ENCODE data around the gene GPLD1. TPM values are rescaled to one million over a fixed set of nuclear protein-coding genes. Genes with fewer than 3 reads are reported as not detected.

Gene GPLD1
- total and polyA plus RNA-seq, 9 of the 15 experiments (the other 6 are each of a cell fraction or from before 2014, with no cell fraction given) = 0.11 to 1.3 (median 0.82) TPM

DNA sequence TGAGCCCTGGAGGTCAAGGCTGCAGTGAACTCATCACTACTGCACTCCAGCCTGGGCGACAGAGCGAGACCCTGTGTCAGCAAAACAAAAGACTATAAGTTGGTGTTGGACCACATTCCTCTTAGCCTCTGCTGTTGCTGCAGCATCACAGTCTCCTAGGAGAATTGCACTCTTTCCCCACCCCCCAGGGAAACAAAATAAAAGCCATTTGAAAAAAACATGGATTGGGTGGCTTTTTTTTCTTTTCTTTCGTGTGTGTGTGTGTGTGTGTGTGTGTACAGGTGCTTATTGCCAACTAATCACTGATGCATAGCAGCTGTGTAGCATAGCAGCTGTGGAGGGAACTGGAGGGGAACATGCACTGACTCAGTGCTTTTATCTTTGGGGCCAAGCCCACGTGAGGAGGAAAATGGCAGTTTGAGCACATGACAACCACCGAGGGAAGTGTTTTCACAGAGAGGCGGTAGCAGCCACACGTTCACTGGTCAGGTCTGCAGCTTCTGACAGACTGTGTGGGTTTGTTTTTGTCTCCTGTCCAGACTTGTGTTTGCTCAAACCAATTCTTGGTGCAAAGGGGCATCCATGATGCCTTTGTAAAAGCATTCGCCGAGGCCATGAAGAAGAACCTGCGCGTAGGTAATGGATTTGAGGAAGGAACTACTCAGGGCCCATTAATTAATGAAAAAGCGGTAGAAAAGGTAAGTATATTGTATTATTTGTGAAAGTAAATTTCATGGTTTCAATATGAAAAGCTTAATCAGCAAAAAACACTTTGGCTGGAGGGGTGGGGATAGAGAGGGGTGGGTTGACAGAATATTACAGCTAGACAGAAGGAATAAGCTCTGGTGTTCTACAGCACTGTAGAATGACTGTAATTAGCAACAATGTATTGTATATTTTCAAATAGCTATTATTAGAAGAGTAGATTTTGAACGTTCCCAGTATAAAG, 33.1 kb upstream of the GPLD1 start (continued):
- TF ChIP-seq MECOM (CRISPR knock-in tag; IDR thresholded peaks at IDR 0.05) = no peak
- TF ChIP-seq EZH2 (IDR thresholded peaks at IDR 0.05; ENCODE audit: borderline replicate concordance, low read depth, low read length) = no peak
- TF ChIP-seq ZNF253 (CRISPR knock-in tag; conservative IDR thresholded peaks at IDR 0.05) = no peak
- TF ChIP-seq BMI1 (IDR thresholded peaks at IDR 0.05; ENCODE audit: low read length) = no peak
- no peak for TF ChIP-seq PML (IDR thresholded peaks at IDR 0.05; ENCODE audit: low read length)
- TF ChIP-seq, protein P1, sequence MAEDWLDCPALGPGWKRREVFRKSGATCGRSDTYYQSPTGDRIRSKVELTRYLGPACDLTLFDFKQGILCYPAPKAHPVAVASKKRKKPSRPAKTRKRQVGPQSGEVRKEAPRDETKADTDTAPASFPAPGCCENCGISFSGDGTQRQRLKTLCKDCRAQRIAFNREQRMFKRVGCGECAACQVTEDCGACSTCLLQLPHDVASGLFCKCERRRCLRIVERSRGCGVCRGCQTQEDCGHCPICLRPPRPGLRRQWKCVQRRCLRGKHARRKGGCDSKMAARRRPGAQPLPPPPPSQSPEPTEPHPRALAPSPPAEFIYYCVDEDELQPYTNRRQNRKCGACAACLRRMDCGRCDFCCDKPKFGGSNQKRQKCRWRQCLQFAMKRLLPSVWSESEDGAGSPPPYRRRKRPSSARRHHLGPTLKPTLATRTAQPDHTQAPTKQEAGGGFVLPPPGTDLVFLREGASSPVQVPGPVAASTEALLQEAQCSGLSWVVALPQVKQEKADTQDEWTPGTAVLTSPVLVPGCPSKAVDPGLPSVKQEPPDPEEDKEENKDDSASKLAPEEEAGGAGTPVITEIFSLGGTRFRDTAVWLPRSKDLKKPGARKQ (CRISPR knock-in tag; IDR thresholded peaks at IDR 0.05) = no peak
- no peak for TF ChIP-seq COPS2 (conservative IDR thresholded peaks at IDR 0.05)
- no peak for TF ChIP-seq ZNF354B (CRISPR knock-in tag; IDR thresholded peaks at IDR 0.05)
- TF ChIP-seq GTF2F1 (IDR thresholded peaks at IDR 0.05; ENCODE audit: low read depth, low read length) = no peak
- no peak for TF ChIP-seq ZNF77 (CRISPR knock-in tag; IDR thresholded peaks at IDR 0.05)
- TF ChIP-seq ZNF41 (CRISPR knock-in tag; conservative IDR thresholded peaks at IDR 0.05) = peak; percentile 79
- 0 out of 2 replicates have a peak, but pooled peaks have one; percentile 64 for TF ChIP-seq ZNF76 (CRISPR knock-in tag; IDR thresholded peaks at IDR 0.05; ENCODE audit: borderline replicate concordance)
- TF ChIP-seq, protein P2, sequence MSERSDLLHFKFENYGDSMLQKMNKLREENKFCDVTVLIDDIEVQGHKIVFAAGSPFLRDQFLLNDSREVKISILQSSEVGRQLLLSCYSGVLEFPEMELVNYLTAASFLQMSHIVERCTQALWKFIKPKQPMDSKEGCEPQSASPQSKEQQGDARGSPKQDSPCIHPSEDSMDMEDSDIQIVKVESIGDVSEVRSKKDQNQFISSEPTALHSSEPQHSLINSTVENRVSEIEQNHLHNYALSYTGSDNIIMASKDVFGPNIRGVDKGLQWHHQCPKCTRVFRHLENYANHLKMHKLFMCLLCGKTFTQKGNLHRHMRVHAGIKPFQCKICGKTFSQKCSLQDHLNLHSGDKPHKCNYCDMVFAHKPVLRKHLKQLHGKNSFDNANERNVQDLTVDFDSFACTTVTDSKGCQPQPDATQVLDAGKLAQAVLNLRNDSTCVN (CRISPR knock-in tag; IDR thresholded peaks at IDR 0.05) = 0 out of 2 replicates have a peak, but pooled peaks have one; percentile 7
- 0 out of 2 replicates have a peak, but pooled peaks have one; percentile 22 for TF ChIP-seq LEF1 (IDR thresholded peaks at IDR 0.05)
- TF ChIP-seq, protein P3, sequence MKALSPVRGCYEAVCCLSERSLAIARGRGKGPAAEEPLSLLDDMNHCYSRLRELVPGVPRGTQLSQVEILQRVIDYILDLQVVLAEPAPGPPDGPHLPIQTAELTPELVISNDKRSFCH (CRISPR knock-in tag; IDR thresholded peaks at IDR 0.05) = no peak
- TF ChIP-seq, protein P3 (tag; IDR thresholded peaks at IDR 0.05) = no peak
- no peak for TF ChIP-seq PTBP1 (IDR thresholded peaks at IDR 0.05; ENCODE audit: low read depth, low read length)
- TF ChIP-seq HNRNPH1 (optimal IDR thresholded peaks at IDR 0.05; ENCODE audit: low read depth, low read length) = no peak
- TF ChIP-seq ZC3H11A (IDR thresholded peaks at IDR 0.05; ENCODE audit: low read depth, low read length) = no peak
- TF ChIP-seq, protein P4, sequence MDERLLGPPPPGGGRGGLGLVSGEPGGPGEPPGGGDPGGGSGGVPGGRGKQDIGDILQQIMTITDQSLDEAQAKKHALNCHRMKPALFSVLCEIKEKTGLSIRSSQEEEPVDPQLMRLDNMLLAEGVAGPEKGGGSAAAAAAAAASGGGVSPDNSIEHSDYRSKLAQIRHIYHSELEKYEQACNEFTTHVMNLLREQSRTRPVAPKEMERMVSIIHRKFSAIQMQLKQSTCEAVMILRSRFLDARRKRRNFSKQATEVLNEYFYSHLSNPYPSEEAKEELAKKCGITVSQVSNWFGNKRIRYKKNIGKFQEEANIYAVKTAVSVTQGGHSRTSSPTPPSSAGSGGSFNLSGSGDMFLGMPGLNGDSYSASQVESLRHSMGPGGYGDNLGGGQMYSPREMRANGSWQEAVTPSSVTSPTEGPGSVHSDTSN (CRISPR knock-in tag; IDR thresholded peaks at IDR 0.05; ENCODE audit: low read depth) = no peak
- TF ChIP-seq, protein P4 (tag; conservative IDR thresholded peaks at IDR 0.05; ENCODE audit: low read depth) = no peak
- no peak for TF ChIP-seq ZNF444 (CRISPR knock-in tag; IDR thresholded peaks at IDR 0.05)
- TF ChIP-seq ZNF436 (CRISPR knock-in tag; IDR thresholded peaks at IDR 0.05) = no peak
- 0 out of 2 replicates have a peak, but pooled peaks have one; percentile 40 for TF ChIP-seq NR4A1 (CRISPR knock-in tag; IDR thresholded peaks at IDR 0.05)
- TF ChIP-seq NR4A1 (tag; IDR thresholded peaks at IDR 0.05) = peak; percentile 84
